Measurements from ENCODE around the gene WIZ.

WIZ gene

GRCh38 chr19:15432629-15433518 is 16.9 kb downstream of the WIZ start (continued):
- TF ChIP-seq, protein P1, sequence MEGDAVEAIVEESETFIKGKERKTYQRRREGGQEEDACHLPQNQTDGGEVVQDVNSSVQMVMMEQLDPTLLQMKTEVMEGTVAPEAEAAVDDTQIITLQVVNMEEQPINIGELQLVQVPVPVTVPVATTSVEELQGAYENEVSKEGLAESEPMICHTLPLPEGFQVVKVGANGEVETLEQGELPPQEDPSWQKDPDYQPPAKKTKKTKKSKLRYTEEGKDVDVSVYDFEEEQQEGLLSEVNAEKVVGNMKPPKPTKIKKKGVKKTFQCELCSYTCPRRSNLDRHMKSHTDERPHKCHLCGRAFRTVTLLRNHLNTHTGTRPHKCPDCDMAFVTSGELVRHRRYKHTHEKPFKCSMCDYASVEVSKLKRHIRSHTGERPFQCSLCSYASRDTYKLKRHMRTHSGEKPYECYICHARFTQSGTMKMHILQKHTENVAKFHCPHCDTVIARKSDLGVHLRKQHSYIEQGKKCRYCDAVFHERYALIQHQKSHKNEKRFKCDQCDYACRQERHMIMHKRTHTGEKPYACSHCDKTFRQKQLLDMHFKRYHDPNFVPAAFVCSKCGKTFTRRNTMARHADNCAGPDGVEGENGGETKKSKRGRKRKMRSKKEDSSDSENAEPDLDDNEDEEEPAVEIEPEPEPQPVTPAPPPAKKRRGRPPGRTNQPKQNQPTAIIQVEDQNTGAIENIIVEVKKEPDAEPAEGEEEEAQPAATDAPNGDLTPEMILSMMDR (tag by site-specific recombination; IDR thresholded peaks at IDR 0.05): no peak
- TF ChIP-seq HOXA7 (CRISPR knock-in tag; IDR thresholded peaks at IDR 0.05; ENCODE audit: borderline replicate concordance) (no peak), ZFP37 (tag by site-specific recombination; IDR thresholded peaks at IDR 0.05) (no peak), SP7 (tag by site-specific recombination; IDR thresholded peaks at IDR 0.05) (peak; percentile 59), OSR2 (tag by site-specific recombination; IDR thresholded peaks at IDR 0.05) (no peak), ZNF843 (tag by site-specific recombination; IDR thresholded peaks at IDR 0.05) (no peak), BCL11A (tag by site-specific recombination; IDR thresholded peaks at IDR 0.05; ENCODE audit: low read depth) (no peak), ZNF510 (tag by site-specific recombination; IDR thresholded peaks at IDR 0.05; ENCODE audit: insufficient replicate concordance) (no peak), MEIS1 (CRISPR knock-in tag; IDR thresholded peaks at IDR 0.05; ENCODE audit: borderline replicate concordance) (no peak), ZNF621 (tag by site-specific recombination; IDR thresholded peaks at IDR 0.05) (no peak), ZNF792 (tag by site-specific recombination; IDR thresholded peaks at IDR 0.05) (no peak), PRDM1 (tag by site-specific recombination; IDR thresholded peaks at IDR 0.05) (no peak), YY1 (tag by site-specific recombination; IDR thresholded peaks at IDR 0.05) (peak; percentile 71; the same call in 1 of the 2 replicates), ZFP41 (tag by site-specific recombination; IDR thresholded peaks at IDR 0.05; ENCODE audit: borderline replicate concordance) (no peak), ZNF211 (tag by site-specific recombination; IDR thresholded peaks at IDR 0.05; ENCODE audit: low read depth) (no peak), ZNF426 (tag by site-specific recombination; IDR thresholded peaks at IDR 0.05) (no peak), ZNF416 (tag by site-specific recombination; IDR thresholded peaks at IDR 0.05) (no peak), ZNF121 (tag by site-specific recombination; IDR thresholded peaks at IDR 0.05) (no peak), ZNF48 (tag by site-specific recombination; IDR thresholded peaks at IDR 0.05) (no peak), ZSCAN18 (tag by site-specific recombination; IDR thresholded peaks at IDR 0.05) (no peak), ZNF138 (tag by site-specific recombination; IDR thresholded peaks at IDR 0.05; ENCODE audit: borderline replicate concordance) (no peak), ZNF394 (tag by site-specific recombination; IDR thresholded peaks at IDR 0.05; ENCODE audit: borderline replicate concordance) (0 out of 2 replicates have a peak, but pooled peaks have one; percentile 48), SCRT1 (tag by site-specific recombination; IDR thresholded peaks at IDR 0.05; ENCODE audit: borderline replicate concordance) (no peak), ZNF555 (tag by site-specific recombination; conservative IDR thresholded peaks at IDR 0.05) (no peak), ZNF202 (tag by site-specific recombination; IDR thresholded peaks at IDR 0.05; ENCODE audit: borderline replicate concordance) (no peak), ZFHX2 (tag by site-specific recombination; conservative IDR thresholded peaks at IDR 0.05) (peak; percentile 38), ZNF654 (tag by site-specific recombination; IDR thresholded peaks at IDR 0.05; ENCODE audit: low read depth) (no peak), ZNF24 (tag by site-specific recombination; IDR thresholded peaks at IDR 0.05) (0 out of 2 replicates have a peak, but pooled peaks have one; percentile 20), ZNF239 (tag by site-specific recombination; IDR thresholded peaks at IDR 0.05) (no peak), ZNF658 (tag by site-specific recombination; IDR thresholded peaks at IDR 0.05) (no peak)
- TF ChIP-seq, protein P2, sequence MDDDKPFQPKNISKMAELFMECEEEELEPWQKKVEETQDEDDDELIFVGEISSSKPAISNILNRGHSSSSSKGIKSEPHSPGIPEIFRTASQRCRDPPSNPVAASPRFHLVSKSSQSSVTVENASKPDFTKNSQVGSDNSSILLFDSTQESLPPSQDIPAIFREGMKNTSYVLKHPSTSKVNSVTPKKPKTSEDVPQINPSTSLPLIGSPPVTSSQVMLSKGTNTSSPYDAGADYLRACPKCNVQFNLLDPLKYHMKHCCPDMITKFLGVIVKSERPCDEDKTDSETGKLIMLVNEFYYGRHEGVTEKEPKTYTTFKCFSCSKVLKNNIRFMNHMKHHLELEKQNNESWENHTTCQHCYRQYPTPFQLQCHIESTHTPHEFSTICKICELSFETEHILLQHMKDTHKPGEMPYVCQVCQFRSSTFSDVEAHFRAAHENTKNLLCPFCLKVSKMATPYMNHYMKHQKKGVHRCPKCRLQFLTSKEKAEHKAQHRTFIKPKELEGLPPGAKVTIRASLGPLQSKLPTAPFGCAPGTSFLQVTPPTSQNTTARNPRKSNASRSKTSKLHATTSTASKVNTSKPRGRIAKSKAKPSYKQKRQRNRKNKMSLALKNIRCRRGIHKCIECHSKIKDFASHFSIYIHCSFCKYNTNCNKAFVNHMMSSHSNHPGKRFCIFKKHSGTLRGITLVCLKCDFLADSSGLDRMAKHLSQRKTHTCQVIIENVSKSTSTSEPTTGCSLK (tag by site-specific recombination; IDR thresholded peaks at IDR 0.05): no peak
- TF ChIP-seq, protein P3, sequence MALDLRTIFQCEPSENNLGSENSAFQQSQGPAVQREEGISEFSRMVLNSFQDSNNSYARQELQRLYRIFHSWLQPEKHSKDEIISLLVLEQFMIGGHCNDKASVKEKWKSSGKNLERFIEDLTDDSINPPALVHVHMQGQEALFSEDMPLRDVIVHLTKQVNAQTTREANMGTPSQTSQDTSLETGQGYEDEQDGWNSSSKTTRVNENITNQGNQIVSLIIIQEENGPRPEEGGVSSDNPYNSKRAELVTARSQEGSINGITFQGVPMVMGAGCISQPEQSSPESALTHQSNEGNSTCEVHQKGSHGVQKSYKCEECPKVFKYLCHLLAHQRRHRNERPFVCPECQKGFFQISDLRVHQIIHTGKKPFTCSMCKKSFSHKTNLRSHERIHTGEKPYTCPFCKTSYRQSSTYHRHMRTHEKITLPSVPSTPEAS (tag by site-specific recombination; IDR thresholded peaks at IDR 0.05): no peak
- TF ChIP-seq, protein P4, sequence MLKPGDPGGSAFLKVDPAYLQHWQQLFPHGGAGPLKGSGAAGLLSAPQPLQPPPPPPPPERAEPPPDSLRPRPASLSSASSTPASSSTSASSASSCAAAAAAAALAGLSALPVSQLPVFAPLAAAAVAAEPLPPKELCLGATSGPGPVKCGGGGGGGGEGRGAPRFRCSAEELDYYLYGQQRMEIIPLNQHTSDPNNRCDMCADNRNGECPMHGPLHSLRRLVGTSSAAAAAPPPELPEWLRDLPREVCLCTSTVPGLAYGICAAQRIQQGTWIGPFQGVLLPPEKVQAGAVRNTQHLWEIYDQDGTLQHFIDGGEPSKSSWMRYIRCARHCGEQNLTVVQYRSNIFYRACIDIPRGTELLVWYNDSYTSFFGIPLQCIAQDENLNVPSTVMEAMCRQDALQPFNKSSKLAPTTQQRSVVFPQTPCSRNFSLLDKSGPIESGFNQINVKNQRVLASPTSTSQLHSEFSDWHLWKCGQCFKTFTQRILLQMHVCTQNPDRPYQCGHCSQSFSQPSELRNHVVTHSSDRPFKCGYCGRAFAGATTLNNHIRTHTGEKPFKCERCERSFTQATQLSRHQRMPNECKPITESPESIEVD (tag by site-specific recombination; IDR thresholded peaks at IDR 0.05): no peak

All from HEK293 (cell line).